Stimulated activated naive CD8-positive, alpha-beta T cell treated with anti-CD3 and anti-CD28 coated beads, Interleukin-15, amount 100 ng/mL, for 72 hours (primary cell): Measurements from ENCODE around the gene FAM53B.

Experiments
- ATAC-seq: fragments of 150-1000 bp; cut with Tn5 transposase; 2 replicates; pipeline ENCODE4 v1.10.0; 2021; ENCODE audit warnings: mild to moderate bottlenecking, moderate library complexity
- DNase-seq, 2 donors: peaks; one replicate each; pipeline ENCODE4 v3.0.0; 2021 to 2022
- H3K27ac Mint-ChIP-seq, 2 donors: one replicate each; pipeline ENCODE4 v1.8.0; 2022; ENCODE audit warnings: mild to moderate bottlenecking in 2 of 2, mixed read lengths in 2 of 2, moderate library complexity in 2 of 2
- H3K27me3 Mint-ChIP-seq: one replicate; pipeline ENCODE4 v1.8.0; 2022; ENCODE audit warnings: mixed read lengths
- H3K4me1 Mint-ChIP-seq: one replicate; pipeline ENCODE4 v1.8.0; 2022; ENCODE audit warnings: mild to moderate bottlenecking, mixed read lengths
- H3K4me3 Mint-ChIP-seq, 2 donors: one replicate each; pipeline ENCODE4 v1.8.0; 2022; ENCODE audit warnings: mild to moderate bottlenecking in 2 of 2, mixed read lengths in 2 of 2, moderate library complexity in 1 of 2
- H3K9me3 Mint-ChIP-seq, 2 donors: one replicate each; pipeline ENCODE4 v1.8.0; 2022; ENCODE audit warnings: mixed read lengths in 2 of 2

FAM53B gene

GRCh38 chr10:124576526-124577420, 167.4 kb downstream of the FAM53B start:
- Mint-ChIP-seq H3K4me3 (no peak overlapping the region), H3K4me1 (no peaks in the 10 kb centered on the region), H3K27me3 (no peaks in the 10 kb centered on the region), H3K27ac (peak overlapping the region in 1 of 2 donors; percentile 19), H3K9me3 (peaks cover 0 to 8% of the 10 kb centered on the region in 2 donors)
- DNase-seq (no peak), ATAC-seq (no peak)

GRCh38 chr10:124575107-124576035, 168.8 kb downstream of the FAM53B start:
- ATAC-seq (no peak), DNase-seq (no peak)
- H3K27ac Mint-ChIP-seq, result peak overlapping the region in 1 of 2 donors; percentile 81
- H3K4me3 Mint-ChIP-seq, result no peak overlapping the region
- no peaks in the 10 kb centered on the region for H3K27me3 Mint-ChIP-seq
- H3K4me1 Mint-ChIP-seq, result no peaks in the 10 kb centered on the region
- no peaks in the 10 kb centered on the region for H3K9me3 Mint-ChIP-seq

GRCh38 chr10:124574456-124575070, 169.6 kb downstream of the FAM53B start:
- Mint-ChIP-seq H3K27me3 (no peaks in the 10 kb centered on the region), H3K27ac (peak overlapping the region in 1 of 2 donors; percentile 81), H3K9me3 (no peaks in the 10 kb centered on the region), H3K4me3 (no peak overlapping the region), H3K4me1 (no peaks in the 10 kb centered on the region)
- peak; percentile 22 for ATAC-seq
- no peak for DNase-seq

- no peaks in the 10 kb centered on the region for H3K9me3 Mint-ChIP-seq
- no peaks in the 10 kb centered on the region for H3K27me3 Mint-ChIP-seq
- no peak overlapping the region for H3K4me3 Mint-ChIP-seq
- ATAC-seq (peak; percentile 6), DNase-seq (no peak)
- H3K27ac Mint-ChIP-seq, result peak overlapping the region in 1 of 2 donors; percentile 25
- no peaks in the 10 kb centered on the region for H3K4me1 Mint-ChIP-seq
These were observed 170.3 kb downstream of the FAM53B start for GRCh38 chr10:124573726-124574455.

- H3K27me3 Mint-ChIP-seq, result no peaks in the 10 kb centered on the region
- no peak overlapping the region for H3K27ac Mint-ChIP-seq
- H3K9me3 Mint-ChIP-seq, result no peaks in the 10 kb centered on the region
- no peak for DNase-seq
- no peaks in the 10 kb centered on the region for H3K4me1 Mint-ChIP-seq
- H3K4me3 Mint-ChIP-seq, result no peak overlapping the region
- no peak for ATAC-seq
These were observed 171.4 kb downstream of the FAM53B start for GRCh38 chr10:124572751-124573150.

- Mint-ChIP-seq H3K27ac (no peak overlapping the region), H3K9me3 (no peaks in the 10 kb centered on the region), H3K4me1 (no peaks in the 10 kb centered on the region), H3K27me3 (no peaks in the 10 kb centered on the region), H3K4me3 (no peak overlapping the region)
- ATAC-seq (no peak), DNase-seq (no peak)
These were observed 173.5 kb downstream of the FAM53B start for GRCh38 chr10:124570646-124571045.

- Mint-ChIP-seq H3K27ac (no peak overlapping the region), H3K9me3 (no peaks in the 10 kb centered on the region), H3K4me3 (no peak overlapping the region), H3K27me3 (no peaks in the 10 kb centered on the region), H3K4me1 (no peaks in the 10 kb centered on the region)
- no peak for ATAC-seq
- DNase-seq, result no peak
These were observed 174.3 kb downstream of the FAM53B start for GRCh38 chr10:124569623-124570470.
